Ovary (tissue), 3 donors: ENCODE results near the gene MKS1.

ENCODE experiments used
- POLR2A ChIP-seq: fragments of 450-650 bp; IDR thresholded peaks from one replicate; pipeline ENCODE4 v1.6.1; 2017; ENCODE audit warnings: antibody characterized with exemption, mild to moderate bottlenecking, moderate library complexity
- TF ChIP-seq, protein P1 (sequence below), 3 donors: fragments of 450-650 bp in 2 of 3; fragments of 200-600 bp in 1 of 3; IDR thresholded peaks; one replicate each; pipeline versions ENCODE4 v1.5.1 to v1.8.0; 2016 to 2022; ENCODE audit warnings: antibody characterized with exemption in 3 of 3, mild to moderate bottlenecking in 1 of 3
- donor health status: DM: no; HTN: no; CAD: no.

DNA sequence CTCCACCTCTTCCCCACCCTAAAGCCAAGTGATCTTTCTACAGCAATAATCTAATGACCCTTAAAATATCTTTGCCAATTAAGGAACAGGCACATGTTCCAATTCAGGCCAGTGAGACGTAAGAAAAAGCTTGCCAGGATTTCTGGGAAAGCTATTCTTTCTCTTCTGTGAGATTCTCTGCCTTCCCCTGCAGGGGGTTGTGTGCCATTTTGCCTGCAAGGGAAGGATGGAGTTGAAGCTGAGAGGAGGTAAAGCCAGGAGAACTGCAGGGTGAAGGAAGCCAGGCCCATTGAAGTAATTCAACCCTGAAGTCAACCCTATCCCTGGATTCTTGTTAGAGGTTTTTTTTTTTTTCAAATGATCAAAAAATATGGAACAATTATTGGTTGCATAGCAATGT is 10.3 kb upstream of the MKS1 start:
- TF ChIP-seq, protein P1, sequence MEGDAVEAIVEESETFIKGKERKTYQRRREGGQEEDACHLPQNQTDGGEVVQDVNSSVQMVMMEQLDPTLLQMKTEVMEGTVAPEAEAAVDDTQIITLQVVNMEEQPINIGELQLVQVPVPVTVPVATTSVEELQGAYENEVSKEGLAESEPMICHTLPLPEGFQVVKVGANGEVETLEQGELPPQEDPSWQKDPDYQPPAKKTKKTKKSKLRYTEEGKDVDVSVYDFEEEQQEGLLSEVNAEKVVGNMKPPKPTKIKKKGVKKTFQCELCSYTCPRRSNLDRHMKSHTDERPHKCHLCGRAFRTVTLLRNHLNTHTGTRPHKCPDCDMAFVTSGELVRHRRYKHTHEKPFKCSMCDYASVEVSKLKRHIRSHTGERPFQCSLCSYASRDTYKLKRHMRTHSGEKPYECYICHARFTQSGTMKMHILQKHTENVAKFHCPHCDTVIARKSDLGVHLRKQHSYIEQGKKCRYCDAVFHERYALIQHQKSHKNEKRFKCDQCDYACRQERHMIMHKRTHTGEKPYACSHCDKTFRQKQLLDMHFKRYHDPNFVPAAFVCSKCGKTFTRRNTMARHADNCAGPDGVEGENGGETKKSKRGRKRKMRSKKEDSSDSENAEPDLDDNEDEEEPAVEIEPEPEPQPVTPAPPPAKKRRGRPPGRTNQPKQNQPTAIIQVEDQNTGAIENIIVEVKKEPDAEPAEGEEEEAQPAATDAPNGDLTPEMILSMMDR (IDR thresholded peaks at IDR 0.05), result no peak
- TF ChIP-seq POLR2A, result no peak
